HepG2 (cell line): ENCODE measurements around the gene CUL7. TPM values are rescaled to one million over a fixed set of nuclear protein-coding genes. Genes with fewer than 3 reads are reported as not detected.

Experiments
- ATF5 ChIP-seq: sonication (generic); formaldehyde crosslinking; IDR thresholded peaks from 2 replicates; pipeline ENCODE4 v1.4.0; 2020; ENCODE audit warnings: mild to moderate bottlenecking, low read depth, missing genetic modification reagents
- CBX1 ChIP-seq: IDR thresholded peaks from one replicate; pipeline ENCODE4 v1.6.1; 2016; ENCODE audit warnings: antibody characterized with exemption, low read depth
- E2F1 ChIP-seq: sonication (generic); formaldehyde crosslinking; IDR thresholded peaks from 2 replicates; pipeline ENCODE4 v1.5.0; 2020; ENCODE audit warnings: missing genetic modification reagents
- ESRRA ChIP-seq: sonication (generic); formaldehyde crosslinking; IDR thresholded peaks from 2 replicates; pipeline ENCODE4 v1.5.1; 2020; ENCODE audit warnings: mild to moderate bottlenecking, low read depth, missing genetic modification reagents
- FOXO1 ChIP-seq: sonication (generic); formaldehyde crosslinking; IDR thresholded peaks from 2 replicates; pipeline ENCODE4 v1.4.0; 2020; ENCODE audit warnings: missing genetic modification reagents
- HDAC2 ChIP-seq: sonication (generic); formaldehyde crosslinking; IDR thresholded peaks from 2 replicates; pipeline ENCODE4 v1.4.0; 2020; ENCODE audit warnings: missing genetic modification reagents
- IKZF4 ChIP-seq: sonication (generic); formaldehyde crosslinking; IDR thresholded peaks from 2 replicates; pipeline ENCODE4 v1.5.1; 2020; ENCODE audit warnings: borderline replicate concordance, mild to moderate bottlenecking, low read depth, missing genetic modification reagents; ENCODE audit errors: not compliant biosample characterization
- MEF2D ChIP-seq: sonication (generic); formaldehyde crosslinking; IDR thresholded peaks from 2 replicates; pipeline ENCODE4 v1.5.1; 2020; ENCODE audit warnings: mild to moderate bottlenecking, missing genetic modification reagents
- NFKBIZ ChIP-seq: IDR thresholded peaks from 2 replicates; pipeline ENCODE4 v1.6.1; 2018; ENCODE audit warnings: missing genetic modification reagents, missing compliant biosample characterization
- NKX3-1 ChIP-seq: sonication (generic); formaldehyde crosslinking; IDR thresholded peaks from 2 replicates; pipeline ENCODE4 v1.5.0; 2020; ENCODE audit warnings: missing genetic modification reagents
- NR2C2 ChIP-seq: sonication (generic); formaldehyde crosslinking; IDR thresholded peaks from 2 replicates; pipeline ENCODE4 v1.4.0; 2020; ENCODE audit warnings: missing genetic modification reagents, mild to moderate bottlenecking, moderate library complexity, borderline replicate concordance
- SMC3 ChIP-seq: IDR thresholded peaks from 2 replicates; pipeline ENCODE4 v1.6.1; 2011; ENCODE audit warnings: low read length, improper control_type of control experiment
- SNAI1 ChIP-seq: sonication (generic); formaldehyde crosslinking; IDR thresholded peaks from 2 replicates; pipeline ENCODE4 v1.5.0; 2020; ENCODE audit warnings: mild to moderate bottlenecking, missing genetic modification reagents, borderline replicate concordance
- TARDBP ChIP-seq: sonication (generic); formaldehyde crosslinking; IDR thresholded peaks from 2 replicates; pipeline ENCODE4 v1.8.0; 2022; ENCODE audit warnings: mild to moderate bottlenecking, missing genetic modification reagents
- TERF1 ChIP-seq: sonication (generic); formaldehyde crosslinking; IDR thresholded peaks from 2 replicates; pipeline ENCODE4 v1.8.0; 2022; ENCODE audit warnings: mild to moderate bottlenecking, missing genetic modification reagents, moderate library complexity
- ZBTB38 ChIP-seq: sonication (generic); formaldehyde crosslinking; IDR thresholded peaks from 2 replicates; pipeline ENCODE4 v1.5.1; 2020; ENCODE audit warnings: mild to moderate bottlenecking, missing genetic modification reagents
- ZNF160 ChIP-seq: sonication (generic); formaldehyde crosslinking; IDR thresholded peaks from 2 replicates; pipeline ENCODE4 v1.8.0; 2022; ENCODE audit warnings: mild to moderate bottlenecking, inconsistent platforms, missing genetic modification reagents
- ZNF329 ChIP-seq: sonication (generic); formaldehyde crosslinking; IDR thresholded peaks from 2 replicates; pipeline ENCODE4 v1.9.0; 2021; ENCODE audit warnings: low read depth, mild to moderate bottlenecking, missing genetic modification reagents
- ZNF446 ChIP-seq: sonication (generic); formaldehyde crosslinking; IDR thresholded peaks from 2 replicates; pipeline ENCODE4 v1.5.0; 2020; ENCODE audit warnings: mild to moderate bottlenecking, missing genetic modification reagents
- ZNF530 ChIP-seq: sonication (generic); formaldehyde crosslinking; IDR thresholded peaks from 2 replicates; pipeline ENCODE4 v1.5.0; 2020; ENCODE audit warnings: low read depth, mild to moderate bottlenecking, missing genetic modification reagents
- ZNF574 ChIP-seq: sonication (generic); formaldehyde crosslinking; IDR thresholded peaks from 2 replicates; pipeline ENCODE4 v1.4.0; 2020; ENCODE audit warnings: missing genetic modification reagents
- ZSCAN22 ChIP-seq: sonication (generic); formaldehyde crosslinking; IDR thresholded peaks from 2 replicates; pipeline ENCODE4 v1.4.0; 2020; ENCODE audit warnings: mild to moderate bottlenecking, missing genetic modification reagents
- polyA plus RNA-seq, 8 experiments: library from polyadenylated mRNA; depleted of rRNA in 3 of 8; stranded (reverse) in 7 of 8; unstranded in 1 of 8; fragments of >200 nt; fragmentation: Illumina TruSeq in 4 of 8; extraction: Trizol in 4 of 8; gene quantifications; 2 replicates each; pipeline versions ENCODE4 v1.2.1 to v1.2.3, GENCODE V29; 2011 to 2016; ENCODE audit warnings: low read depth in 4 of 8, missing spikeins in 1 of 8, mixed read lengths in 1 of 8; ENCODE audit not compliant: insufficient read depth in 1 of 8
- total RNA-seq, 5 experiments: library from RNA; depleted of rRNA; stranded (reverse); fragments of >200 nt; fragmentation: Illumina TruSeq; extraction: Trizol; gene quantifications; 2 replicates each; pipeline ENCODE4 v1.2.3, GENCODE V29; 2016; ENCODE audit warnings: low read depth in 1 of 5
- TF ChIP-seq, protein P1 (sequence below): sonication (generic); formaldehyde crosslinking; IDR thresholded peaks from 2 replicates; pipeline ENCODE4 v1.9.0; 2022; ENCODE audit warnings: missing genetic modification reagents, mild to moderate bottlenecking, borderline replicate concordance

Gene CUL7
- total and polyA plus RNA-seq, 2 of the 13 experiments (the other 11 are each of a cell fraction or from before 2014, with no cell fraction given), result 32.0 to 60.7 TPM

DNA sequence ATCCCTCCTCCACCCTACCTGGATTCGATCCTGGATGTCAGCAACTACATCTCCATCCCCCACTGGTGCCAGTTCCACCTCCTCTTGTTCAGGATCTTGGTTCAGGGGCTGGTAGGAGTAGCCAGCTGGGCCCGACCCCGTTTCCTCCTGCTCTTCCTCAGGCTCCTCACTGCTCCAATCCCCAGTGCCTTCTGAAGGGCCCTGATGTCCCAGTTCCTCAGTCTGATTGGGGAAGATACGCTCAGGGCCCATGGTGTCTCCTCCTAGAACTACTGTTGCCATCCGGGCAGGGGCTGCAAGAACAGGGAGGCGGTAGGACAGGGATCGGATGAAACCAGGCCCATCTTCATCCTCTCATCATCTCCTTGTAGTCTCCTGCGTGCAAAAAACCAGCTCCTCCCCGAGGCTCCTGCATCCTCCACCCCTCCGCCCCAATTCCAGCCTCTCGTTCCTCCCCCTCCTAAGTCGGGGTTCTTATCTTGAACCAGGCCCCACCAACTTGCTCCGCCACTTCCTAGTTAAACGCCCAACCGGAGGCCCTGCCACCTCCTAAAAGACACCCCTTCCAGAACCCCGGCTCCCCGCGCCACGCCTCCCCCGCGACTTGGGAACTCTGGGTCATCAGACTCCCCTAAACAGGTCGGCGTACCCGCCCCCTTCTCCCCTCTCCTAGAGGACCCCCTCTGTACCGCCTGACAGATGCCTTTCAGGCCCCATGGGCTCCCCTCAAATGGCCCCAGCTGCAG is 40.4 kb downstream of the CUL7 start (continued):
- no peak; the same call in 1 of the 2 replicates for TF ChIP-seq ATF5 (CRISPR knock-in tag)
- TF ChIP-seq TERF1 (CRISPR knock-in tag), result no peak
- TF ChIP-seq E2F1 (CRISPR knock-in tag), result no peak
- no peak for TF ChIP-seq IKZF4 (CRISPR knock-in tag)
- no peak for TF ChIP-seq NKX3-1 (CRISPR knock-in tag)
- TF ChIP-seq ZSCAN22 (CRISPR knock-in tag), result no peak
- TF ChIP-seq ZNF329 (CRISPR knock-in tag), result 0 out of 2 replicates have a peak, but pooled peaks have one; percentile 45
- TF ChIP-seq HDAC2, result no peak
- peak; percentile 23; the same call in 1 of the 2 replicates for TF ChIP-seq NFKBIZ
- no peak for TF ChIP-seq ZNF160 (CRISPR knock-in tag)
- TF ChIP-seq CBX1, result no peak
- no peak for TF ChIP-seq MEF2D (CRISPR knock-in tag)
- TF ChIP-seq ZNF574 (CRISPR knock-in tag), result no peak
- TF ChIP-seq ZNF446 (CRISPR knock-in tag), result 0 out of 2 replicates have a peak, but pooled peaks have one; percentile 6
- no peak for TF ChIP-seq NR2C2 (CRISPR knock-in tag)
- TF ChIP-seq ZNF530 (CRISPR knock-in tag), result no peak
- no peak for TF ChIP-seq FOXO1
- TF ChIP-seq ESRRA, result no peak
- no peak; the same call in 1 of the 2 replicates for TF ChIP-seq ZBTB38 (CRISPR knock-in tag)
- TF ChIP-seq SNAI1, result 0 out of 2 replicates have a peak, but pooled peaks have one; percentile 45
- TF ChIP-seq TARDBP (CRISPR knock-in tag), result no peak
- TF ChIP-seq, protein P1, sequence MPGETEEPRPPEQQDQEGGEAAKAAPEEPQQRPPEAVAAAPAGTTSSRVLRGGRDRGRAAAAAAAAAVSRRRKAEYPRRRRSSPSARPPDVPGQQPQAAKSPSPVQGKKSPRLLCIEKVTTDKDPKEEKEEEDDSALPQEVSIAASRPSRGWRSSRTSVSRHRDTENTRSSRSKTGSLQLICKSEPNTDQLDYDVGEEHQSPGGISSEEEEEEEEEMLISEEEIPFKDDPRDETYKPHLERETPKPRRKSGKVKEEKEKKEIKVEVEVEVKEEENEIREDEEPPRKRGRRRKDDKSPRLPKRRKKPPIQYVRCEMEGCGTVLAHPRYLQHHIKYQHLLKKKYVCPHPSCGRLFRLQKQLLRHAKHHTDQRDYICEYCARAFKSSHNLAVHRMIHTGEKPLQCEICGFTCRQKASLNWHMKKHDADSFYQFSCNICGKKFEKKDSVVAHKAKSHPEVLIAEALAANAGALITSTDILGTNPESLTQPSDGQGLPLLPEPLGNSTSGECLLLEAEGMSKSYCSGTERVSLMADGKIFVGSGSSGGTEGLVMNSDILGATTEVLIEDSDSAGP (CRISPR knock-in tag), result no peak
- no peak for TF ChIP-seq SMC3
